KMS-11 (cell line): Measurements from ENCODE around the gene KLHL11.

Experiments
- H2AFZ ChIP-seq: fragments of 200-600 bp; sonication (generic); 2 replicates; pipeline ENCODE4 v1.6.1; 2016; ENCODE audit warnings: antibody characterized with exemption, mixed run types, low read depth
- H3K27ac ChIP-seq: fragments of 200-600 bp; sonication (generic); 2 replicates; pipeline ENCODE4 v1.6.1; 2016; ENCODE audit warnings: mild to moderate bottlenecking, mixed run types
- H3K27me3 ChIP-seq: fragments of 200-600 bp; sonication (generic); 2 replicates; pipeline ENCODE4 v1.6.1; 2017; ENCODE audit warnings: mild to moderate bottlenecking, low read depth, mixed run types, moderate library complexity; ENCODE audit not compliant: insufficient read depth
- H3K36me3 ChIP-seq: fragments of 200-600 bp; sonication (generic); 2 replicates; pipeline ENCODE4 v1.6.1; 2017; ENCODE audit warnings: mild to moderate bottlenecking, mixed run types; ENCODE audit not compliant: insufficient read depth
- H3K4me1 ChIP-seq: fragments of 200-600 bp; sonication (generic); 2 replicates; pipeline ENCODE4 v1.6.1; 2016; ENCODE audit warnings: mild to moderate bottlenecking, low read depth, mixed run types; ENCODE audit not compliant: poor library complexity, severe bottlenecking
- H3K4me2 ChIP-seq: fragments of 200-600 bp; sonication (generic); 2 replicates; pipeline ENCODE4 v1.7.0; 2016; ENCODE audit warnings: mild to moderate bottlenecking, mixed run types
- H3K4me3 ChIP-seq: fragments of 200-600 bp; sonication (generic); IDR thresholded peaks from 2 replicates; pipeline ENCODE4 v1.6.1; 2017; ENCODE audit warnings: low read depth, low read length, mixed read lengths; ENCODE audit not compliant: insufficient read depth
- H3K79me2 ChIP-seq: fragments of 200-600 bp; sonication (generic); 2 replicates; pipeline ENCODE4 v1.6.1; 2016; ENCODE audit warnings: low read depth, mixed run types; ENCODE audit not compliant: insufficient read depth
- H3K9ac ChIP-seq: fragments of 200-600 bp; sonication (generic); 2 replicates; pipeline ENCODE4 v1.6.1; 2016; ENCODE audit warnings: mild to moderate bottlenecking, mixed run types
- H4K20me1 ChIP-seq: fragments of 200-600 bp; sonication (generic); 2 replicates; pipeline ENCODE4 v1.6.1; 2016; ENCODE audit warnings: mild to moderate bottlenecking, mixed run types; ENCODE audit not compliant: insufficient read depth
- CTCF ChIP-seq: fragments of 200-600 bp; sonication (generic); conservative IDR thresholded peaks from 2 replicates; pipeline ENCODE4 v1.6.1; 2017; ENCODE audit warnings: low read depth, mild to moderate bottlenecking, antibody characterized with exemption, low read length, moderate library complexity, mixed read lengths

Gene KLHL11

GRCh38 chr17:41811549-41812380 is 53.5 kb downstream of the KLHL11 start, which contains the start of gene P3H4:
Gene P3H4 (minus strand): TSS chr17:41811949. CDS start chr17:41811915, 34 bp downstream.
- Histone ChIP-seq H3K4me1 (peaks cover 23% of the 10 kb centered on the region), H4K20me1 (no peaks in the 10 kb centered on the region), H3K27me3 (no peaks in the 10 kb centered on the region; the same call in 1 of the 2 replicates), H3K4me2 (peak within 1 kb of the TSS; percentile 72), H2AFZ (peak within 1 kb of the TSS; percentile 95), H3K9ac (peak within 1 kb of the TSS; percentile 78), H3K79me2 (peaks cover 5% of the 10 kb centered on the region; the same call in 1 of the 2 replicates), H3K36me3 (no peaks in the 10 kb centered on the region), H3K4me3 (peak within 1 kb of the TSS; percentile 42), H3K27ac (peak within 1 kb of the TSS; percentile 38; the same call in 1 of the 2 replicates)
- no peak for TF ChIP-seq CTCF

DNA sequence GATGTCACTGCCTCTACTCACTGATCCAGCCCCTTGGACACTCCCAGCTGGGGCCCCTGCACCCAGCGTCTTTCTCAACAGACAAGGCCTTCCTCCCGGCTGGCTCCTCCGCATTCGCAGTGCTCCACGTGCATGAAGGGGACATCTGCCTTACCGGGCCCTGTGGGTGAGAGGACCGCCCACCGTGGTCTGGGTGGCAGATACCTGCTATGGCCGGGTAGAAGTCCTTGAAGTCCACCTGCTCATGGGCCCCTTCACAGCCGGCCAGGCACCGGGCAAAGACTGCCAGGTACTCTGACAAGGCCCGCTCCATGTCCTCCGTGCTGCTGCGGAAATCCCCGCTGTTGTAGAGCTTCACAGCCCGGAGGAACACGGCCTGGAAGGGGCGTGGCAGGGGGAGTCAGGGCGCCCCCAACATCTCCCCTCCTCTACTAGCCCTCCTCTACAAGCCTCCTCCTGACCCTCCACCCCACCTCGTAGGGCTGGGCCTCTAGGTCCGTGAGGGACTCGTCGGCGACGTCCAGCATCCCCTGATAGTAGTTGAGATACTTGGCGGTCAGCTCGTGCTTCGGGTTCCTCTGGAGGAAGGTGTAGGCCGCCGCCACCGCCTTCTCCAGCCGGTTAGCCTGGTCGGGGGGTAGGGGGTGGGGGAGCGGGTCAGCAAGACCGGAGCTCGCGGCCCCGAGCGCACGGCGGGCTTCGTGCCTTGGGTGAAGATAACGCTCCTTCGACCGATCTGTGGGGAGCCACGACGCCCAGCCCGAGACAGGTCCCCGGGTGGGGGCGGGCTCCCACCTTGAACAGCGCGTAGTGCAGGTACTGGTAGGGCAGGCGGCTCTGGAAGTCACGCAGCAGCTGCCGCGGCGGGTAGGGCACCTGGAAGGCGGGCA is 54.3 kb downstream of the KLHL11 start:
- H3K4me1 ChIP-seq, result peaks cover 23% of the 10 kb centered on the region
- H3K4me2 ChIP-seq, result peak overlapping the region; percentile 72
- peak overlapping the region; percentile 95 for H2AFZ ChIP-seq
- peak overlapping the region; percentile 78 for H3K9ac ChIP-seq
- peaks cover 5% of the 10 kb centered on the region; the same call in 1 of the 2 replicates for H3K79me2 ChIP-seq
- TF ChIP-seq CTCF, result no peak; the same call in none of the 2 replicates
- H3K36me3 ChIP-seq, result no peaks in the 10 kb centered on the region
- peak overlapping the region; percentile 38; the same call in 1 of the 2 replicates for H3K27ac ChIP-seq
- no peaks in the 10 kb centered on the region; the same call in 1 of the 2 replicates for H3K27me3 ChIP-seq
- H4K20me1 ChIP-seq, result no peaks in the 10 kb centered on the region
- H3K4me3 ChIP-seq, result peak overlapping the region; percentile 42

- H4K20me1 ChIP-seq, result no peaks in the 10 kb centered on the region
- TF ChIP-seq CTCF, result no peak
- H3K4me1 ChIP-seq, result peaks cover 17% of the 10 kb centered on the region
- H3K36me3 ChIP-seq, result no peaks in the 10 kb centered on the region
- peaks cover 5% of the 10 kb centered on the region; the same call in 1 of the 2 replicates for H3K79me2 ChIP-seq
- H2AFZ ChIP-seq, result no peak overlapping the region
- H3K27me3 ChIP-seq, result no peaks in the 10 kb centered on the region
- H3K4me2 ChIP-seq, result no peak overlapping the region
- H3K4me3 ChIP-seq, result no peak overlapping the region
- no peak overlapping the region for H3K9ac ChIP-seq
- H3K27ac ChIP-seq, result no peak overlapping the region
Observed at GRCh38 chr17:41806685-41807445, 58.4 kb downstream of the KLHL11 start.
